HG02763 (cell line): ENCODE measurements around the gene TCF7.

Experiments
- ATAC-seq: cut with Tn5 transposase; IDR thresholded peaks from one replicate; pipeline ENCODE4 v1.9.1; 2021; ENCODE audit warnings: mild to moderate bottlenecking, moderate library complexity; ENCODE audit not compliant: unreplicated experiment

Gene TCF7

GRCh38 chr5:134174841-134175839, 60.7 kb downstream of the TCF7 start:
- ATAC-seq: no peak

DNA sequence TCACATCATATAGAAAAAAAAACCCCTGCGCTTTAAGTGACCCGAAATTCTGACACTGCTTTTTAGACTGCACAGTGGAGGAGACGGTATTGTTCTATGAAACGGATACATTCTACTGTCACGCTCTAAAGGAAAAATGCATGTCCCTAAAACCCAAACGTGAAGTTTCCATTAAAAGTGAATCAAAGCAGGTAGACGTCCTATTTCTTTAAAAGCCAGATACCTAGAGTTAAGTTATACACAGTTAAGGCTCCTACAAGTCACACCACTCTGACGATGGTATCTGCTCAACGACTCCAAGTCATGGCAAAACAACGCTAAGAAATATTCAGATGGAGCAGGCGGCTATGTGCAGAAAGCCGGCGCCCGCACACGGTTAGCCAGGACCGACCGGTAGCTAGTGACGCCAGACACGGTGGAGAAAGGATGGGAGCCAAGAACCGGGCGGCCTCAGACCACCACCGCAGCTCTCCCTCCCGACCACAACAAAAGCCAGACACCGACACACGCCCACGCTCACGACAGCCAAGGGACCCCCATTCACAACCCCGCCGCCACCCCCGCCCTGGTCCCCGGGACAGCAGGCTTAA, 61.5 kb downstream of the TCF7 start:
- ATAC-seq: no peak

- ATAC-seq: peak; percentile 81
These were observed 62.3 kb downstream of the TCF7 start, which contains the start of gene SKP1 for GRCh38 chr5:134176511-134177368. Gene SKP1 (minus strand): TSS chr5:134176950. CDS start chr5:134174022, 2,928 bp downstream.

- ATAC-seq: no peak
These were observed 63.1 kb downstream of the TCF7 start for GRCh38 chr5:134177369-134178095.

- no peak for ATAC-seq
These were observed 63.6 kb downstream of the TCF7 start for GRCh38 chr5:134178096-134178419.

GRCh38 chr5:134183481-134183880, 69.0 kb downstream of the TCF7 start:
- no peak for ATAC-seq

- peak; percentile 65 for ATAC-seq
These were observed 70.0 kb downstream of the TCF7 start for GRCh38 chr5:134184155-134185135.

GRCh38 chr5:134188092-134188491, 73.6 kb downstream of the TCF7 start:
- no peak for ATAC-seq

GRCh38 chr5:134189031-134189430, 74.5 kb downstream of the TCF7 start:
- ATAC-seq: no peak

DNA sequence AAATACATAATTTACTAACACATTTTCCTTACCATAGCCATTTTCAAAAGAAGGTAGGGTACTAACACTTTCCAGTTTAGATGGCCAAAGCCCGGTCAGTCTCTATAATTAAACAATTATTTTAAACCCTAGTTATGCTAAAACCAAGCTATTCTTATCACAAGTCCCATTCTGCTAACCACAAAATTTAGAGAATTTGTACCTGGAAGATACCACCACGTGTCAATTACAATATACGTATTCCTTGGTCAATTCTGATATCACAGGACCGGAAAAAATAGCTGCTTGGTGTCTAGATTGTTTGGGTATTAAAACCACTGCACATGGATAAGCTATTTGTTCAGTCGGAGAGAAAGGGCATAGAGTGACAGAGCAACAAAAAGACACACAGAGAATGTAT, 81.2 kb downstream of the TCF7 start:
- ATAC-seq: no peak
